HG03196 (cell line): ENCODE results near the gene RHOBTB3.

Source experiments
- ATAC-seq: cut with Tn5 transposase; IDR thresholded peaks from one replicate; pipeline ENCODE4 v1.9.1; 2021; ENCODE audit not compliant: unreplicated experiment

Gene RHOBTB3

DNA sequence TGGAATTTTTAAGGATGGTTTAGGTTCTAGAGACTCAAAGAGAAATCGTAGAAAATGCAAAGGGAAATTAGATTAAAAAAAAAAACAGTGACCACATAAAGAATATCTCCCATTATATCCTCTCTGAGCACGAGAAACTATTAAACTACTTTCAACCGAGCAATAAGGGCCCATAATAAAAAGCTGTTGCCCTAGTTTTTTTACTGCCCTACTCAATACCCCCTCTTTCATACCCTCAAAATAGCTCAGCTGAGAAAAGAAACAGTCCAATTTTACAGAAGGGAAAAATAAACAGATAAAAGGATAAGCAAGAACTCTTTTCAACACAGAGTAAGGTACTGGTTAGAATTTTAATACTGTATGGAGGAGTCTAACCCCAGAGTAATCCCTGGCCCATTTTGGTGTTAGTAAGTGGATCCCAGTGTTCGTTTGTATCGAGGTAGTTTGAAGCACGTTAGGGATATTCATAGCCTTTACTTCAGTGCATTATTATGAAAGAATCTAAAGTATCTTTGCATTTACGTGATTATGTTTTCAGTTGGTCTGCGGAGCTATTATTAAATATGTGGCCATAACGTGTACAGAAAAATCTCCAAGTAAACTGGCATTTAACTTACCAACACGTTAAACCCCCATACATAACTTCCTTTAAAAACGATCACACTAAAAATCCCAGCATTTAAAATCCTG is 980 bp upstream of the RHOBTB3 start:
- no peak for ATAC-seq

DNA sequence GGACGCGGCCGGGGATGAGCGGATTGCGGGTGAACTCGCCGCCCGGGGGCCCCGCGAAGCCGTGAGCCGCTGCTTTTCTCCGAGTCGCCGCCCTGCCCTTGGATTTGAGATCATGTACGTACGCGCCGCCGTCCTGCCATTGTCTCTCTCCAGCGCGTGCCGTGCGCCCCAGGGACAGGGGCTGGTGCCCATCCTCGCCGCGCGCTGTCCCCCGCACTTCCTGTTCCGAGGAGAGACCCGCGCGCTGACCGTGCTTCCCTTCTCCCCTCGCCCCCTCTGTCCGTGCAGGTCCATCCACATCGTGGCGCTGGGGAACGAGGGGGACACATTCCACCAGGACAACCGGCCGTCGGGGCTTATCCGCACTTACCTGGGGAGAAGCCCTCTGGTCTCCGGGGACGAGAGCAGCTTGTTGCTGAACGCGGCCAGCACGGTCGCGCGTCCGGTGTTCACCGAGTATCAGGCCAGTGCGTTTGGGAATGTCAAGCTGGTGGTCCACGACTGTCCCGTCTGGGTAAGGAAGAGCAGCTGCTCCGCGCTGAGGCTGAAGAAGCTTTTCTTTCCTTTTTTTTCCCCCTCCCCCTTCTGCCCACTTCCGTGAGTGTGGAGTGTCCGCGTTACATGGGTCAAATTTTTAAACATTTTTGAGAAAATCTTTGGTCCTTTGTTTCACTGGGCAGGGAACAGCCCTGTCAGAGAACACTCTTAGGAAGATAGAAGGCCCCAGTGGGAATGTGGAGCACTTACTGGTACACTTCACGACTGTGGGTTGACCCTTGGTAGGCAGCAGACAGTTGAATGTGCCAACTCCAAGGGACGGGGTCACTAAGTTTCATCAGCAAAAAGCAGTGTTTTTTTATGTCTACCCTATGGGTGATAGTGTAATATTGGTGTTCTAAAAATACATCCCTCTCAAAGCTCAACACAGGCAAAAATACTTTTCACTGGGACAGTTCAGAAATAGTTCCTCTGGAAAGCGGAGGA is 727 bp downstream of the RHOBTB3 start:
- ATAC-seq, result peak; percentile 22

DNA sequence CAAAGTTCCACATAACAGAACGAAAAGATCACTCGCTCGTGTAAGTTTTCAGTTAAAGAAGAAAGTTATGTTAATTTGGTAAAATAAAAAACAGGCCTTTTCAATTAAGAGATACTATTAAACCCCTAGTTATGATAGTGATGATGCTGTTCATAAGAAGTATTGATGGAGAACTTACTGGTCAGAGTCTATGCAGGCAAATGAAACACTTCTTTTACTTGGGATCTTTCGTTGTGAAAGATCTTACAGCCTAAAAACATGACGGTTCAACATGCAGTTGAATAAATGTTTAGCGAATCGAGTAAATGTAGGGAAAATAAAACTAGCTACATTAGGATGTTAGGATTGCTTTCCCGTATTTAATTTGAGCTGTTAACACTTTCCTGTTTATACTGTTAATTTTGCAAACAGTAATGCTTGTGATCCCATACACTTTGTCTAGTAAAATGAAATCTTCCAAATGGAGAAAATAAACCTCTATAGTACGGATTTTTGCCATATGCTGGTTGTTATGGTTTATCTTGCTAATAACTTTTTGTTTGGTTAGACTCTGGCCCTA is 2.0 kb downstream of the RHOBTB3 start:
- no peak for ATAC-seq

DNA sequence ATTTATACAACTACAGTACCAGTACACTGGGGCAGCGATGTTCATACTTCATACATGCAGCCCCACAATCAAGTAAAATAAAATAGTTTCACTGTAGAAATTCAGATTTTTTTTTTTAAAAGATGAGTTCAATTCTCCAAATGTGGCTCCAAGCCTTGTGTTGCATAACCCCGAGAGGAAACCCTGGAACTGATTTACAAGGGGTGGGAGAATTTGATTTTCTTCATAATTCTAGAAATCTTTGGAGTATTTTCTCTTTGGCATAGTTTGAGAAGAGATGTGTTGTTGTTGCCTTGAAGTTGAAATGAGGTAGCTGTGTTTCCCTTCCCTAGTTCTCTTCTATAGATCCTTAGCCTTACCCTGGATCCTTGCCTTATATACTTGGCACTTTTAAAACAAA is 3.1 kb downstream of the RHOBTB3 start:
- ATAC-seq, result no peak

DNA sequence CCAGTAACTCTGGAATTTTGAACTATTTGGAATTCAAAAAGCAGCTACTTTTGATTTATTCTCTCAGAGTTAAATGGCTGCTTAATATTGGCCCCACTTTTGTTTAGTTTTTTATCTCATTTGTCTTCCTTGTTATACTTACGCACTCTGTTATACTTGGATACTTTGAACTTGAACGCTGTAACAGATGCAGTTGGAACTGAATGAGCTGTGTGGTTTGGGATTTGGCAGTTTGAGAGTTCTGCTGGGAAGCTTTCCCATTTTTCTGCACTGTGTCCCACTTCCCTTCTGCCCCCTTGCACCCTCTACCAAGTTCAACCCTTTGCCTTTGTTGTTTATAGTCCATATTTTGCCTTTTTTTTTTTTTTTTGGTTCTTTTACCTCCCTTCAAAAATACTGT is 3.8 kb downstream of the RHOBTB3 start:
- no peak for ATAC-seq

DNA sequence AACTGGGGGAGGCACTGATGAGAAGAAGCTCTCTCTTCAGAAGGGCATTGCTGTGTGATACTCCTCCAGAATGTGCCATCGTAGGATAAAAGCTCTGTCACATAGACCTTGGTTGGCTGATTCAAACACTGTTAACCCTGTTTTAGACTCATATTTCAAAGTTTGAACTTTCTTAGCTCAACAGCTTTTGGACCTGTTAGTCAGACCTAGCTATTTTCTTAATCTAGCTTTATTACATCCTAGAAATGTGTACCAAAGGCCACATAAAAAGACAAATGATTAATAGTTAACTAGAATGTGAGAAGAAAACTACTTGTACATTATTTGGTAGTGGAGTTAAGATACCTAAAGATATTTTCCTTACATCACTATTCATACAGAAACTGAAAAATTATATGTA is 4.3 kb downstream of the RHOBTB3 start:
- no peak for ATAC-seq

DNA sequence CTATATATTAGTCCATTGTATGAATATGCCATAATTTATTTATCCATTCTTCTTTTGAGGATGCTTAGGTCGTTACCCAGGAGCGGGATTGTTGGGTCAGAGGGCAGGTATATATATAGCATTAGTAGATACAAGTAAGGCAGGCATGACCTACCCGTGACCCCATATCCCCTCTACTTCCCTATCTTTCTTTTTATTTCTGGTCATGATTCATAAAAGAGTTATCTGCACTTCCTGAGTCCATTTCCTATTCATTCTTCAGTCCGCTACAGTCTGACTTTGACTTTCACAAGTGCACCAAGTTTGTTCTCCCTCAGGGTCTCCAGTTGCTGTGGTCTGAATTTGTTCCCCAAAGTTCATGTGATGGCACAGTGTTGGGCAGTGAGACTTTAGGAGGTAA is 6.9 kb downstream of the RHOBTB3 start:
- no peak for ATAC-seq

DNA sequence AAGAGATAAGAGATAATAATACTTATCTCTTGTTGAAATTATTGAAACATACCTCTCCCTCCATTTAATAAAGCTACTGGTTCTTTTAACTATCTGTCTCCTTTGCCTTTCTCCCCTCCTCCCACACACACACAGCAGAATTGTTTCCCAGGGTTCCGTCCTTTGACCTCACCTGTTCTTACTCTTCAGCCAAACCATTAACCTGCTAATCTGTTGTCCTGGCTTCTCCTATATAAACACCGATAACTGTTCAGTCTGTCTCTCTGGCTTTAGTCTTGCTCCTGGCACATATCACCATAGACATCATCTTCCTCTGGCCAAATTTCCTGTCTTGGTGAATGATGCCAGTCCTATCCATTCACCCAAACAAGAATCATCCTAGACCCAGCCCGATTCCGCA is 7.7 kb downstream of the RHOBTB3 start:
- no peak for ATAC-seq

DNA sequence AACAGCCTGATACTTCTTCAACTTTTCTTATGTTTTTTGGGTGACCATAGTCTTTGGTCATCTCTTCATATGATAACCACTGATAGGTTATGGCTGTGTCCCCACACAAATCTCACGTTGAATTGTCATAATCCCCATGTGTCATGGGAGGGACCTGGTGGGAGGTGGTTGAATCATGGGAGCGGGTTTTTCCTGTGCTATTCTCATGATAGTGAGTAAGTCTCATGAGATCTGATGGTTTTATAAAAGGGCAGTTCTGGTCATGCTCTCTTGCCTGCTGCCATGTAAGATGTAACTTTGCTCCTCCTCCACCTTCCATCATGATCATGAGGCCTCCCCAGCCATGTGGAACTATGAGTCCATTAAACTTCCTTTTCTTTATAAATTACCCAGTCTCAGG is 8.7 kb downstream of the RHOBTB3 start:
- ATAC-seq, result no peak

DNA sequence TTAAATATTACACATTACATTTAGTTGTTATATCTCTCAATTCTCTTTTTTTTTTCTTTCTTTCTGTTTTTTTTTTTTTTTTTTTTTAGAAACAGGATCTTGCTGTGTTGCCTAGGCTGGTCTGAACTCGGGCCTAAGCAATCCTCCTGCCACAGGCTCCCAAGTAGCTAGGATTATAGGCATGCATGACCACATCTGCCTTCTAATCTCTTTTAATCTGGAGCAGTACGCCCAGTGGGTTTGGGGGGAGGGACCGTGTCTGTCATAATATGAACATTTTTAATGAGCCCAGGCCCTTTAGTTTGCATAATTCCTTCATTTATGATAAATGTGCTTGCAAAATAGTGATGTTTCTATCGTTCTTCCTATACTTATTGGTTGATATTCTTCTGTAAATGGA is 10.3 kb downstream of the RHOBTB3 start:
- no peak for ATAC-seq

DNA sequence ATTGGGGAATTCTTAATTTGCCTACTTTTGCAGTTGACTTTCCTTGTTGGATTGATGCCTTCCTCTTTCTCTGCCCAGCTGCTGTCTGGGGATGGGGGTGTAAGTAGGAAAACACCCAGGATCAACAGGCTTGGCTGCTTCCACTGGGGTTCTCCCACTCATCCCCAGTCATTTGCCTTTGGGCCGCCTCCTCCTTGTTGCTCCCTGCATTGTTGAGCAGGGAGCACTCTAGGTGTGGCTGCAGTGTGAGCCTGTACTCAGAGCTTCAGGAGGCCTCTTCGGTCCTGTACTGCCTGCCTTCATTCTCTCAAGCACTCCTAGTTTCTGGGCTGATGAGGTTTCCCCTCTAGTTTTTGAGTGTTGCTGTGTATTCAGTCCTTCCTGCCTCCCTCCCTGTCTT is 12.1 kb downstream of the RHOBTB3 start:
- ATAC-seq, result no peak

DNA sequence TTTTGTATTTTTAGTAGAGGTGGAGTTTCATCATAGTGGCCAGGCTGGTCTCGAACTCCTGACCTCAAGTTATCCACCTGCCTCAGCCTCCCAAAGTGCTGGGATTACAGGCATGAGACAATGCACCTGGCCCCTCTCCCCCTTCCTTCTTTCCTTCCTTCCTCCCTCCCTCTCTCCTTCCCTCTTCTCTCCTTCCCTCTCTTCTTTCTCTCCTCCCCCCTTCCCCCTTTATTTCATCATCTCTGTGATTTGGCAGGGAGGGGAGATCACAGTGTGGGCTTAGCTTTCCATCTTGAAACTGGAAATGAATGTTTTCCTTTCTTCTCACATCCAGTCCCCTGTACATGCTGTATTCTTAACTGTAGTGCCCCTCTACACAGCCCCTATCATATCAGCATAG is 12.7 kb downstream of the RHOBTB3 start:
- ATAC-seq, result no peak

DNA sequence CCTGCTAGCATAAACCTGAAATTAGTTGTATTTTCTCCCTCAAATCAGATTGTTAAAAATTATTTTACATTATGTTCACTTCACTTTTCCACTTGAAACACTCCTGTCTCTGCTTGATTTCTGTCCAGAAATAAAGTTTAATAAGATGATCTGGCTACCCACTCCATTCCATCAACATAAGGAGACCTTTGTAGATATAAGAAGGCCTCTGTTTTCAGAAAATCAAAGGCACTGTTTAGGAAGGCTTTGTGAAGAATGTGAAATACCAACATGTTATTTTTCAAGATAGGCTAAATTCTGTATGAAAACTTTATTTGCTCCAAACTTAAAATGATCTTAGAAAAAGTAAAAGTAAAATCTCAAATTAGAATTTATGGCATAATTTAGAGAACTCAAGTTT is 15.1 kb downstream of the RHOBTB3 start:
- ATAC-seq, result no peak

DNA sequence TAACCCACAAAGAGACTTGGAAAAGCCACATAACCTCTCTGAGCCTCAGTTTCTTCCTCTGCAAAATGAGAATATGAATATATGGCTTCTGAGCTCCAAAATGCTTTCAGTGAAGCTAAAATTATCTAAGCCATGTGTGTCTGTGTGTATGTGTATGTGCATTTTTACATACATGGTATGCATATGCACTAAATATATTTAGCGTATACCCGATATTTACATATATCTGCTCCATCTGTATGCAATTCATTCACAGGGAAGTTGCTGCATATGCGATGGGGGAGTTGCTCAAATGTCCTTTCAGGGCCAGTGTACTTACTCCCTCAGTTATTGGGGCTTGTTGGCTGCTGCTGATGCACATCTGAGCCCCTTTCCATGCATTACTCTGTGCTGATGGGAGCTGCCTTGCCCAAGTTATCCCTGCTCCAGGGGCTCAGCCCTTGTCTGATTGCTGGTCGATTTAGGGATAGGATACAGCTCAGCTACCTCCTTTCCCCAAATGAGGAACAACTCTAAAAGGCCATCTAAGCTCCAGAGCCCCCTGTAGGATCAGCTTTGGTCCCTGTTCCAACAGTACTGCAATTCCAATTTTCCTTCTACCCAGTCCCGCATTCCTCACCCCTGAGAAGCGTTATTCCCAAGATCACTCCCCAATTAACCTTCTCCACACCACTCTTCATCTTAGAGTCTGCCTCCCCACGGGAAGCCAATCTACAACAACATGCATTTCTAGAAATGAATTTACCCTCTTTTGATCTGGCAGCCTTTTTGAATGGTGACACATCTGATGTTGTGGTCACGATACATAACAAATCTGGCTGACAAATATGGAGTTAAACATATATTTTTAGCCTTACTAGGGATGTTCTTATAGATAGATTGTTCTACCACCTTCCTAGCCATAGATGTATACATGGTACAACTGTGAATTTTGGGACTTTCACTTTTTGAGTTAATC is 15.9 kb downstream of the RHOBTB3 start:
- ATAC-seq, result no peak

DNA sequence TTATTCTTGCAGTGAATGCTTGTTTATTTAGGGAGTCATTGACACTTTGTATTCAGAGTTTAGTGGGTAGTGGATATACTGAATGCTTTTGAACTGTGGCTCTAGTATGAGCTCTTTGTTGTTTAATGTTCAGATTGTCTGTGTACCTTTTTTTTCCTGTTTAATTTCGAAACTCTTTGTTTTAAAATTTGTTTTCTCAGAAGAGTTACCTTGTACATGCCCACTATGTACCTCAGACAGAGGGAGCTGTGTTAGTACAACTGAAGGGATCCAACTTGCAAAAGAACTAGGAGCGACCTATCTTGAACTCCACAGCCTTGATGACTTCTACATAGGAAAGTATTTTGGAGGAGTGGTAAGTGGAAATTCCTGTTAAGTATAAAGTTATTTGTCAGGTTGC is 17.0 kb downstream of the RHOBTB3 start:
- ATAC-seq, result no peak

DNA sequence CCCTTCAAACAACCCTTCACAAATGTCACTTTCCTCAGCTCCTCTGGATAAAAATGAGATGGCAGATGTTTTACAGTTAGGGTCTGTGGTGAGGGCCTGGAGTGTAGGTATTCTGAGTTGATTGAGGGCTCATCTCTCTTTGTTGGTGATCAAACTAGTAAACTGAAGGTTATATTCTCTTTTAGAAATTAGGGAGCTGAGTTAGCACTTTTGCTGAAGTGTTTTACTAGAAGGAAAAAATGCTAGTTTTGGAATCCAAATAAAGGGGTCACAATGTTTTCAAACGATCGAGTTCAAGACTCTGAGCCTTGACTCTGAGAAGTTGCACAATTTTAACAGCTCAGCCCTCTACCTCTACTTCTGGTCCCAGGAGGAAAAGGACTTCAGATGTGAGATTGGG is 23.4 kb downstream of the RHOBTB3 start:
- ATAC-seq, result no peak

DNA sequence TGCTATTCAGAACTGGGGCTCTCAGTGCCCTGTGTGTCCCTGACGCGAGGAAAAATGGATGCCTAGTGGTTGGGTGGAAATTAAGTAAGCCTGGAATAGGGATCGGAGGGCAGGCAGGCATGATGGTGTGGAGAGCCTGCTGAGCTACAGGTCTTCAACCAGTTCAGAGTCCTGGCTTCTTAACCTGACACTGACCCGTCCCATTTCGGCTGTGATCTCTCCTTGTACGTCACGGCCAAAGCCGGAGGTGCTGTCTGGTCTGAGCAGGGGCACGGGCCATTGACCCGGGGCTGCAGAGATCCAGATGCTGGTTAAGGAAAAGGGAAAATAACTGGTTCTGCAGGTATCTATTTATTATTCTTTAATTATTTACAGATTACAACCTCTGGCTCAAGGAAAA is 27.9 kb downstream of the RHOBTB3 start:
- ATAC-seq, result no peak

DNA sequence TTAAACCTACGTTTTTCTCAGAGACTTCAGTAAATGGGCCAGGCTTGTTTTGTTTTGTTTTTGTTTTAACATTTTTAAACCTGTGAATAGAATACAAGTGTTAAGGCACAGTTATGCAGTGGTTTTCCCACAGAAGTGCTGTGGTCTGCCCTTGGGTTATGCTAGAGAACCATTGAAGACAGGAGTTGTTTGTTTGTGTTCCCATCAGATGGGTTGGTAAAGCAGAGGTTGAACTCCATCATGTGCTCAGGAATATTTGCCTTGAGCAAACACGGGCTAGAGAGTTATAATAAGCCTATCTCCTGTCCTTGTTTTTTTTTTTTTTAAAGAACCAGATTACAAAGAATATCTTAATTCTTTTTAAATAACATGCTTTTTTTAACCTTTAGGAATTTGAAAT is 28.5 kb downstream of the RHOBTB3 start:
- ATAC-seq, result no peak

DNA sequence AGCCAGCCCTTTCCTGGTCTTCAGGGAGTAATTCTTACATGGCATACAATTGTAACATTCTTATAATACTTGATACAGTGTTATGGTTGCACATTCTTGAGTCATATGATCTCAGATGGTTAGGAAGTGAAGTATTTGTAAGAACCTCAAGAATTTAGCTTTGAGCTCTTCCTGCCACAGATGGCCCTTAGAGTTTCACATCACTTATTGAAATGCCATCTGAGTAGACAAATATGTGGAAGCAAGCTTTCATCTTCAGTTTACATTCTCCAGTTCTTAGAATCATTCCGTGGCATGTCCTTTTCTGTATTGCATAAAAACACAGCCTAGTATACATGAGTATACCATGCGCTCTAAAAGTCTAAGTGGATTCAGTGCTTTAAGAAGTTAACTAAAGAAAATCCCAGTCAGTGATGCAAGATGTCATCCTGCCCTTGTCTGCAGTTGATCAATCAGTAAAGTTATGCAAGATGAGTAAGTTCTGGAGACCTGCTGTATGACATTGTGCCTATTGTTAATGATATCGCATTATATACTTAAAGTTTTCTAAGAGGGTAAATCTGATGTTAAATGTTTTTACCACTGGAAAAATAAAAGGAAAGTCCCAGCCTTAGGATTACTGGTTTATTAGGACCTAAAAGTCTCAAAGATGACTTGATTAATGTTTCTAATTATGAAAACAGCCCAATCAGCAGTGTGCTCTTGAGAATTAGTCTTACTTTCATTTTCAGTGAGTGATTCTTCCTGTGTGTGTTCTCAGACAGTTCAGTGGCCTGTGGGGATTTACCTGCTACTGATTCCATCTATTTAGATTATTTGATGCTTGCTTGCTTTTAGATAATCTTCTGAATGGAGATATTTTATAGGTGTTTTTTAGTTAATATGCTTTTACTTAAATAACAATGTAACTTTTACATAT is 29.4 kb downstream of the RHOBTB3 start:
- peak; percentile 93 for ATAC-seq
